Natural killer cell treated with Interleukin-12 subunit alpha and Interleukin-12 subunit beta and Interleukin-15 and Interleukin-18, amount 100 ng/mL, for 72 hours (primary cell): Measurements from ENCODE around the gene MEF2B. TPM values are rescaled to one million over a fixed set of nuclear protein-coding genes. Genes with fewer than 3 reads are reported as not detected.
A peak's percentile ranks its signal among the peaks of the same experiment; 100 is the strongest.

Source experiments
- ATAC-seq, 2 donors: fragments of 150-1000 bp; cut with Tn5 transposase in 1 of 2; sonication (Bioruptor Pico), chemical (Tn5 transposase) in 1 of 2; 2 replicates each; pipeline ENCODE4 v1.10.0; 2021
- DNase-seq: peaks from one replicate; pipeline ENCODE4 v3.0.0; 2022; ENCODE audit warnings: low spot score
- H3K27ac Mint-ChIP-seq, 2 donors: 1 replicate in 1 of 2; 2 replicates in 1 of 2; pipeline ENCODE4 v1.8.0; 2022; ENCODE audit warnings: mixed read lengths in 2 of 2, mild to moderate bottlenecking in 1 of 2, moderate library complexity in 1 of 2
- H3K27me3 Mint-ChIP-seq, 2 donors: 1 replicate in 1 of 2; 2 replicates in 1 of 2; pipeline ENCODE4 v1.8.0; 2022; ENCODE audit warnings: mixed read lengths in 2 of 2
- H3K36me3 Mint-ChIP-seq: one replicate; pipeline ENCODE4 v1.8.0; 2022; ENCODE audit warnings: mixed read lengths
- H3K4me1 Mint-ChIP-seq, 2 donors: 1 replicate in 1 of 2; 2 replicates in 1 of 2; pipeline ENCODE4 v1.8.0; 2022; ENCODE audit warnings: low read depth in 2 of 2, mixed read lengths in 2 of 2, mild to moderate bottlenecking in 1 of 2
- H3K4me3 Mint-ChIP-seq: one replicate; pipeline ENCODE4 v1.8.0; 2022; ENCODE audit warnings: mixed read lengths
- H3K9me3 Mint-ChIP-seq: 2 replicates; pipeline ENCODE4 v1.8.0; 2022; ENCODE audit warnings: mixed read lengths
- total RNA-seq, 2 donors: library from RNA; stranded (reverse); gene quantifications; one replicate each; pipeline ENCODE4 v1.2.3, GENCODE V29; 2022

MEF2B gene
- total RNA-seq, 2 donors from 2014 or later, result 2.4 to 5.9 TPM

DNA sequence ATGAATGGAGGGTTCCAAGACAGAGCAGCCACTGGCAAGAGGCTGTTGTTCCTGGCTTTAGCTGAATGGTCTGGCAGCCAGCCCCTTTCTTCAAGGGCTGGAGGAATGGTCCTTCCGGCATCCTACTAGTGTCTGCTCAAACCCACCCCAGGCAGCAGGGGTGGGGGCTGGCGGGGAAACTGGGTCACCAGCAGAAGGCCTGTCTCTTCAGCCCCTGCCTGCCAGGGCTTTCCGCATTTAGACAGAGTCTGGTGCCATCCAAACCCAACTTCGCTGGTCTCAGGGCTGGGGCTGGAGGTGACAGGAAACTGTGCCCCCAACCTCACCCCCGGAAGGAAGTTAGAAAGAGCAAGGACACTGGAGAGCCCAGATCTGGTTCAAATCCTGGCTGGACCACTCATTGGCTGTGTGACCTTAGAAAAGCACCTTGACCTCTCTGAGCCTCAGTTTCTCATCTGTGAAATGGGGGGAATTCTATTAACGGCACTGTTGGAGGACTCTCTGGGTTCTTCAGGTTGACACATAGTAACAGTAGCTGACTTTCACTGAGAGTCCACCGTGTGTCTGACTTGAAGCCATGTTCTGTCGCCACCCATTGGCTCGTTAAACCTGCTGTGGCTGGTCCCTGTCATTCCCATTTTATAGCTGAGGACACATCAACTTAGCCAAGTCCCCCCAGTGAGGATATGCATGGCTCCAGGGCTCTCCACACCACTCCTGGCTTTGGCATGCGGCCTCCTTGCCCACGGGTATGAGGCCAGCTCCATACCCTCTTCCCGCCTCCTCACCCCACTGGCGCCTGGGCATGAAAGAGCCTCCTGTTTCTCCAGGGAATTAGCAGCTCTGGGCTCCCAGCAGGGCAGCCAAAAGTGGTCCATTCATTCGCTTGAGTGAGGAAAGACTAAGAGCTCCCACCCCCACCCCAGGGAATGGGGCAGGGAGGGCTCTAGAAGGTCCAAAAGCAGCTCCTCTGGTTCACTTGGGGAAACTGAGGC is 35.6 kb upstream of the MEF2B start:
- Mint-ChIP-seq H3K4me1 (peaks cover 19 to 21% of the 10 kb centered on the region in 2 donors), H3K9me3 (no peaks in the 10 kb centered on the region), H3K4me3 (no peak overlapping the region), H3K27me3 (peaks cover 0 to 5% of the 10 kb centered on the region in 2 donors), H3K27ac (peak overlapping the region in 1 of 2 donors; percentile 42), H3K36me3 (no peaks in the 10 kb centered on the region)
- ATAC-seq (no peak), DNase-seq (no peak)

DNA sequence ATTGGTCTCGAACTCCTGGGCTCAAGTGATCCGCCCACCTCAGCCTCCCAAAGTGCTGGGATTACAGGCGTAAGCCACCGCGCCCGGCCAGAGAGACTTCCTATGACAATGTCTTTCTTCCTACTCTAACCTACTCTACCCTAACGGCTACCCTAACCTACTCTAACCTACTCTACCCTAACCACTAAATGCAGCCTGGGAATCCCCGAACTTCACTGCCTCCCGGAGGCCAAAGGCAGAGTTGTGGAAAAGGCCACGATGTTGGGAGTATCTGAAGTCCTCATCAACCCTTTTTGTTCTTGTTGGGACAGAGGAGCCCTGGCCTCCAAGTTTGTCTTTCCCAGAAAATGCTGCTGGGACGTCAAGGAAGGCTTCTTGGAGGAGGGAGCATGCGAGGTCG is 34.1 kb upstream of the MEF2B start:
- H3K27ac Mint-ChIP-seq, result peak overlapping the region; percentile 42 to 86

DNA sequence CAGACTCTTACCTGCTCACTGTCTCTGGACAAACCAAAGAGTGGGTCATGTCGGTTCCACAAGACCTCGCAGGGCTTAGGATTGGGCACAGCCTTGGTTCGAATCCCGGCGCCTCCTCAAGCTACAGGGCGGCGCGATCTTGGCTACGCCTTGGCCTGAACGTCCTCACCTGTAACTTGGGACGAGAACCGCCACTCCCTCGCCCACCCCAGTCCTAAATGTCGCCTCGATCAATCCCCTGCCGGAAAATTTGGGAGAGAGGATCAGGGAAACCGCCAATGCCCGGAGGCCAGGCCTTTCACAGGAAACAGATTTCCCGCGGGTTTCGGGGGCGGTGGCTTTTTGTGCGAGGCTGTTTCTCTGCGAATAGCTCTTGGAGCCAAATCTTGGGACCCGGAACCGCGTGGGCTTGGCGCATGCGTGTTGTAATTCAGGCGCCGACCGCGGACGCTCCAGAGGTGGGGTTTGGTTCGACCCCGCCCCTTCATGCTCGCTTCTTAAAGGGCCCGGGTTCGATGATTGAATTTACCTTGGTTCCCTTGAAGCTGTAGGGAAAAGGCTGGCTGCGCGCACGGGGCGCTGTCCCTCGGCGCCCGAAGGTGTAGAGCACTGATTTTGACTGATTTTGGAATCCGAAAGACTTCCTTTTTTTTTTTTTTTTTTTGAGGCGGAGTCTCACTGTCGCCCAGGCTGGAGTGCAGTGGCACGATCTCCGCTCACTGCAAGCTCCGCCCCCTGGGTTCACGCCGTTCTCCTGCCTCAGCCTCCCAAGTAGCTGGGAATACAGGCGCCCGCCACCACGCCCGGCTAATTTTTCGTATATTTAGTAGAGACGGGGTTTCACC is 33.2 kb upstream of the MEF2B start, which contains the start of gene NR2C2AP:
NR2C2AP (minus strand) TSS at position 403 of the 845 bp plus-strand sequence; CDS start at position 49, 354 bp downstream.
- Mint-ChIP-seq H3K36me3 (no peaks in the 10 kb centered on the region), H3K27ac (peak within 1 kb of the TSS; percentile 86 to 92), H3K27me3 (no peaks in the 10 kb centered on the region), H3K4me1 (peaks cover 19 to 21% of the 10 kb centered on the region in 2 donors), H3K4me3 (peak within 1 kb of the TSS; percentile 91), H3K9me3 (no peaks in the 10 kb centered on the region)
- peak; percentile 92 for DNase-seq
- peak; percentile 93 to 95 for ATAC-seq

More for the DNA sequence above, 34.1 kb upstream of the MEF2B start:
- ATAC-seq, result no peak
- no peaks in the 10 kb centered on the region for H3K27me3 Mint-ChIP-seq
- peak overlapping the region; percentile 91 for H3K4me3 Mint-ChIP-seq
- no peaks in the 10 kb centered on the region for H3K36me3 Mint-ChIP-seq
- H3K9me3 Mint-ChIP-seq, result no peaks in the 10 kb centered on the region
- peaks cover 19 to 21% of the 10 kb centered on the region in 2 donors for H3K4me1 Mint-ChIP-seq
- no peak for DNase-seq

DNA sequence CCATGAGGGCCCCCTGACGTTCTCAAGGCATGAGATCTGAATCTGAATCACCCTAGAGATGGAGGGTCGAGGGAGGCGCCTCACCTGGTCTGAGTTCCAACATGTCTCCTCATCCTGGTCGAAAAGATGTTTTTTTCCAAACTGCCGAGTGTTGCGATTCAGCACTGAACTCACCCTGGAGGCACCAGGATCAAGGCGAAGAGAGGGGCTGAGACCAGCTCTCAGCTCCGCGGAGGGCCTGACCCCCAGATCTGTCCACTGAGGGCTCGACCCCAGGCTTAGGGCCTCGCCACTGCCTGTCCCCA is 32.6 kb upstream of the MEF2B start:
- no peak for DNase-seq
- Mint-ChIP-seq H3K4me3 (peak overlapping the region; percentile 91), H3K9me3 (no peaks in the 10 kb centered on the region), H3K4me1 (peaks cover 15 to 19% of the 10 kb centered on the region in 2 donors), H3K27ac (peak overlapping the region; percentile 86 to 92), H3K27me3 (no peaks in the 10 kb centered on the region), H3K36me3 (no peaks in the 10 kb centered on the region)
- ATAC-seq, result peak in 1 of 2 donors; percentile 12

DNA sequence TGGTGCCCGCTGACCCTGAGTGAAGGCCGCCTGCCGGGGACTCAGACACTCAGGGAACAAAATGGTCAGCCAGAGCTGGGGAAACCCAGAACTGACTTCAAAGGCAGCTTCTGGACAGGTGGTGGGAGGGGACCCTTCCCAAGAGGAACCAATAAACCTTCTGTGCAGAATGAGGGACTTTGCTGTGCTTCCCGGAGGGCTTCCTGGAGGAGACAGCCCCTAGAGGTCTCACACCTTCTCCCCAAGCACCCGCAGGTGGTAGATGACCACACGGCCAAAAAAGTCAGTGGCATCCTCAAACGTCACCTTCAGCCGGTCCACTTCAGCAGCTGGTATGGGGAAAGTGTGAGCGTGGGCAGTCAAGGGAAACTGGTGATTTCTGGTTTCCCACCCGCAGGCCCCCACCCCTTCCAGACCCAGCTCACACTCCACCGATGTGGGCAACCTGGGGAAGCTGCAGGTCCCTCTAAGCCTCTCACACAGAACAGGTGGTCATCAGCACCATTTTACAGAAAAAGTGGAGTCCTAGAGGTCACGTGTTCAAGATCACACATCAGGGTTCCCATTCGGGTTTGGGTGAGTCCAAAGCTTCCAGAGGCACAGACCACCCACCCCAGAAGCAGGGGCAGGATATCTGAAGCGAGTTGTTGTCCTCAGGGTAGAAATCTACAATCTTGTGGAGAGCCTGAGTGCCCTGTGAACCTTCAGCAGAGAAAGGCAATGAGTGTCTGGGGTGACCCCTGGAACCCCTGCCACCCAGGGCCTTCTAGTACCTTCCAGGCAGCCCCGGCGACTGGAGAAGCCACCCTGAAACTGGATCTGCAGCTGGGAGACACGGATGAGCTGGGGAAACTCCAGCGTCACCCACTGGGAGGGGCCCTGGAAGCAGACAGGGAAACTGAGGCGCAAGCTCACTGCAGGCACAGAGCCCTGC is 31.9 kb upstream of the MEF2B start:
- peaks cover 8 to 12% of the 10 kb centered on the region in 2 donors for H3K4me1 Mint-ChIP-seq
- H3K27me3 Mint-ChIP-seq, result no peaks in the 10 kb centered on the region
- peak overlapping the region; percentile 86 to 92 for H3K27ac Mint-ChIP-seq
- H3K9me3 Mint-ChIP-seq, result no peaks in the 10 kb centered on the region
- no peaks in the 10 kb centered on the region for H3K36me3 Mint-ChIP-seq
- peak overlapping the region; percentile 91 for H3K4me3 Mint-ChIP-seq
- no peak for ATAC-seq
- DNase-seq, result no peak

DNA sequence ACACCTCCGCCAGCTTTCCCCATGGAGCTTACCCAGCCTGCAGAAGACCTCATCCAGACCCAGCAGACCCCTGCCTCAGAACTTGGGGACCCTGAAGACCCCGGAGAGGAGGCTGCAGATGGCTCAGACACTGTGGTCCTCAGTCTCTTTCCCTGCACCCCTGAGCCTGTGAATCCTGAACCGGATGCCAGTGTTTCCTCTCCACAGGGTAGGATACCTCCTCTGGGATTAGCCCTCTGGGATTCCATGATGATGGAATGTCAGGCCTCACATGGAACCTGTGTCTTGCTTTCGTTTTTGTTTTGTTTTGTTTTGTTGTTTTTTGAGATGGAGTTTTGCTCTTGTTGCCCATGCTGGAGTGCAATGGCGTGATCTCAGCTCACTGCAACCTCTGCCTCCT is 23.9 kb upstream of the MEF2B start:
- DNase-seq (no peak), ATAC-seq (no peak)
- H3K27ac Mint-ChIP-seq, result peak overlapping the region; percentile 97 to 99
- peak overlapping the region; percentile 92 for H3K4me3 Mint-ChIP-seq
- peaks cover 23 to 24% of the 10 kb centered on the region in 2 donors for H3K4me1 Mint-ChIP-seq
- H3K27me3 Mint-ChIP-seq, result no peaks in the 10 kb centered on the region
- H3K36me3 Mint-ChIP-seq, result no peaks in the 10 kb centered on the region
- no peaks in the 10 kb centered on the region for H3K9me3 Mint-ChIP-seq

DNA sequence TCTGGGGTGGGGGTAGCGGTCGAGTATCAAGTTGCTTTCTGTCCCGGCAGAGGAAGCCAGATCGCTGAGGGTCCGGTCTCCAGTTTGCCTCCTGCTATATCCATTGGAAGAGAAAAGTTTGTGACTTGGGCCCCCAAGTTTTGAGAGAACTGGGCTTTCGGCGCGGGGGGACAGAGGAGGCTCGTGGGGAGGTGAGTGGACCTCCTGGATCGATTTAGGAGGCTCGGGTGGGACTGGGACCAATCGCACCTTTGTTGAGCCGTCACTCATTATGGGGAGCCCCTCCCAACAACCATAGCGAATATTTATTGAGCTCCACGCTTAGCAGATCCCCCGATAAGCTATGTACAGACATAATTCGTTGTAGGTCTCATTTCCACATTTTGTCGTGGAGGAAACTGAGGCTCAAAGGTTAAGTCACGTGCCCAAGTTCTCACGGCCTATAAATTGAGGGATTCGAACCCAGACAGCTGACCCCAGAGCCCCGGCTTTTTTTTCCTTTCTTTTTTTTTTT is 22.9 kb upstream of the MEF2B start:
- Mint-ChIP-seq H3K27ac (peak overlapping the region; percentile 97 to 99), H3K9me3 (no peaks in the 10 kb centered on the region), H3K4me3 (peak overlapping the region; percentile 92), H3K4me1 (peaks cover 23 to 24% of the 10 kb centered on the region in 2 donors), H3K36me3 (no peaks in the 10 kb centered on the region), H3K27me3 (no peaks in the 10 kb centered on the region)
- ATAC-seq (no peak), DNase-seq (no peak)

DNA sequence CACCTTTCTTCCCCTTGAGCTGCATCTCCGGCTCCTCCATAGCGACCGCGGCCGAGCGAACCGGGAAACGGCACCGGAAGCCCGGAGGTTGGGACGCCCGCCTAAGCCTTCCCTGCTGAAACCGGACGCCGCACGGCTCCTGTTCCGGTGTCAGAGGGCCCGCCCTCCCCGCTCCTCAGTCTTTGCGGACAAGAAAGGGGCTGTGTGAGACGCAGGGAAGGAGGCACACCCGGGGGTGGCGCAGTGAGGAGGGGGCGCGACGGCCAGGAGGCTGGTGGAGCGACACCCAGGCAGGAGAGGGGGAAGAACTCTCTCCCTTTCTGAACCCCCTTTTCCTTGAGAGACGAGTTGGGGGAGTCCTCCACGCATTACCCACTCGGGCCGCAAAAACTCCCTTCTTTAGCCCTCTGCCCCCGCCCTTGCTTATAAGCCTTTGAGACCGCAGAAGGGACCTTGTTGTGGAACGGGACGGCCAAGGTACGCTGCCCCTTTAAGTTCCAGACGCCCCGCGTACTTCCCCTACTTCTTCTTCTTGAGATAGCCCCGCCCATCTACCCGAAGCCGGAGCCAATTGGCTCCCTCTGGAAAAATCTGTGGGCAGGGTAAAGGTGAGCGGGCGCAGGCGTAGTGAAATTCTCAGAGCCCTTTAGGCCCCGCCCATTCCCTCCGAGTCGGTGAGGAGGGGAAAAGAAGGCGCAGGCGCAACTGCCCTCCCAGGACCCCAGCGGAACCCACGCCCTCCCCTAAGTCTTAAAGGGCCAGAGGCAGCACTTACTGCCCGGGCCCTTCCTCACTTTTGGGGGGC is 22.2 kb upstream of the MEF2B start, which contains the start of the genes BORCS8 and RFXANK:
BORCS8 (minus strand) TSS at position 75 of the 805 bp plus-strand sequence; CDS start at position 40, 35 bp downstream.
RFXANK (plus strand) TSS at position 181 of the 805 bp plus-strand sequence. CDS start 1,689 bp downstream, outside the sequence.
- no peaks in the 10 kb centered on the region for H3K9me3 Mint-ChIP-seq
- no peaks in the 10 kb centered on the region for H3K36me3 Mint-ChIP-seq
- peaks cover 23 to 24% of the 10 kb centered on the region in 2 donors for H3K4me1 Mint-ChIP-seq
- peak within 1 kb of the TSS; percentile 97 to 99 for H3K27ac Mint-ChIP-seq
- peak within 1 kb of the TSS; percentile 92 for H3K4me3 Mint-ChIP-seq
- H3K27me3 Mint-ChIP-seq, result no peaks in the 10 kb centered on the region
- peak; percentile 99 for DNase-seq
- ATAC-seq, result peak; percentile 95 to 96

DNA sequence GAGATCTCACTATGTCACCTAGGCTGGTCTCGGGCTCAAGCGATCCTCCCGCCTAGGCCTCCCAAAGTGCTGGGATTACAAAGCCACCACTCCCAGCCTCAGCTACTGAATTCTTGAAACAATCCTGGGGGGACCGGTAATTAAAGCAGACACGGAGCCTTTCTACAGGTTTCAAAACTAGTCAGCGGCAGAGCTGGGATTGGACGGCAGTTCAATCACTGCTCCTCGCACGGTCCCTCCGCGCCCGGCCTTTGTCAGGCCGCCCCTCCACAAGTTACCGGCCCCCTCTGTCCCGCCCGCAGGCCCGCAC is 21.7 kb upstream of the MEF2B start:
- Mint-ChIP-seq H3K4me3 (peak overlapping the region; percentile 92), H3K27me3 (no peaks in the 10 kb centered on the region), H3K4me1 (peaks cover 26 to 27% of the 10 kb centered on the region in 2 donors), H3K9me3 (no peaks in the 10 kb centered on the region), H3K36me3 (peaks cover 2% of the 10 kb centered on the region), H3K27ac (peak overlapping the region; percentile 97 to 99)
- ATAC-seq (no peak), DNase-seq (no peak)

DNA sequence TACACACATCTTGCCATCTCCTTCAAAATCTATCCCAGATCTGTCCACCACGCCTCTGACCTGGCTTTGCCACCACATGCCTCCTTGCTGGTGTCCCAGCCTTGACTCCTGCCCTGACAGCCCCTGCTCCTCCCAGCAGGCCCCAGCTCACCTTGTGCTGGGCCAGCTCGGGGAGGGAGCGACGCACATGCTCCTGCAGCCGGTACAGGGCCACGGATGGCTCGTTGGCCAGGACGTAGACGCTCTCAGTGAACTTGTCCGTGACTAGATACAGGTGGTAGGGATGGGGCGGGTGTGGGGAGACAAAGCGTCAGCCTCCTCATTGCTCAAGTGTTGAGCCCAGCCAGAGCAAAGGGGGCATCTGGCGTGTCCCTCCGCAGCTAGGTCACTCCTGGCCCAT is 16.7 kb upstream of the MEF2B start:
- Mint-ChIP-seq H3K9me3 (no peaks in the 10 kb centered on the region), H3K4me1 (peaks cover 26 to 27% of the 10 kb centered on the region in 2 donors), H3K27ac (no peak overlapping the region), H3K36me3 (peaks cover 9% of the 10 kb centered on the region), H3K27me3 (no peaks in the 10 kb centered on the region), H3K4me3 (no peak overlapping the region)
- ATAC-seq (no peak), DNase-seq (no peak)

DNA sequence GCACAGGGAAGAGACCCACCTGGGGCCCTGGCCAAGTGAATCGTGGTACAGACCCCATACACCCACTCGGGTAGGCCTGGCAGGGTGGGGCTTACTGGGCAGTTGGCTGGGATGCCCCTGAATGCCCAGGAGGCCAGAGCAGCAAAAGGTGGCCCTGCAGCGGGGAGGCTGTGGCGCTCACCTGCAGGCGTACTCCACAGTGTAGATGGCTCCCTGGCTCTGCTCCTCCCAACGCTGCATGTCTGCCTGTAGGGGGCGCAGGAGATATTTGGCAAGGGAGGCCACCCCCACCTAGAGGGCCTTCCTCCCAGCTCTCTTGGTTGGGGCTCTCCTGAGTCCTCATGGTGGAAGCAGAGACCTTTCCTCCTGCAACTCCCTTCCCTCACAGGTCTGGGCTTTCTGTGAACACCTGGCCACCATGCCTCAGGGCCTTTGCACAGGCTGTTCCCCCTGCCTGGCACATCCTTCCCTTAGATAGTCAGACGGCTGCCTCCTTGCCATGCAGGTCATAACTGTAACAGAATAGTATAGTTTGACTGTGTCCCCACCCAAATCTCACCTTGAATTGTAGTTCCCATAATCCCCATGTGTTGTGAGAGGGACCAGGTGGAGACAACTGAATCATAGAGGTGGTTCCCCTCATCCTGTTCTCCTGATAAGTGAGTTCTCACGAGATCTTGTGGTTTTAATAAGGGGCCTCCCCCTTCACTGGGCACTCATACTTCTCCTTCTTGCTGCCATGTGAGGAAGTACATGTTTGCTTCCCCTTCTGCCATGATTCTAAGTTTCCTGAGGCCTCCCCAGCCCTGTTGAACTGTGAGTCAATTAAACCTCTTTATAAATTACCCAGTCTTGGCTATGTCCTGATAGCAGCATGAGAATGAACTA is 16.0 kb upstream of the MEF2B start:
- Mint-ChIP-seq H3K9me3 (no peaks in the 10 kb centered on the region), H3K4me1 (peaks cover 26 to 30% of the 10 kb centered on the region in 2 donors), H3K4me3 (no peak overlapping the region), H3K27ac (no peak overlapping the region), H3K27me3 (no peaks in the 10 kb centered on the region), H3K36me3 (peaks cover 9% of the 10 kb centered on the region)
- DNase-seq (peak; percentile 83), ATAC-seq (peak; percentile 80 to 82)
